ENCODE measurements around the gene PRPSAP1. TPM values are rescaled to one million over a fixed set of nuclear protein-coding genes. Genes with fewer than 3 reads are reported as not detected.
A peak's percentile ranks its signal among the peaks of the same experiment; 100 is the strongest.

The PRPSAP1 gene
- total RNA-seq, 1 experiment from 2014 or later, result 99.6 TPM

GRCh38 chr17:76383546-76384221, 30.0 kb upstream of the PRPSAP1 start:
- Histone ChIP-seq H3K27me3 (ENCODE audit: control insufficient read depth, insufficient read depth, low read length) (no peaks in the 10 kb centered on the region), H3K4me1 (ENCODE audit: control insufficient read depth, insufficient read depth, low read length) (peaks cover 13% of the 10 kb centered on the region; the same call in 1 of the 2 replicates), H3K4me3 (ENCODE audit: low read depth in 2 of 2, low read length in 2 of 2) (peak overlapping the region; percentile 59 to 69), H3K9me3 (ENCODE audit: control insufficient read depth, insufficient read depth, low read depth, low read length) (no peaks in the 10 kb centered on the region), H3K27ac (ENCODE audit: low read length) (peak overlapping the region; percentile 57; the same call in 1 of the 2 replicates), H3K36me3 (ENCODE audit: control insufficient read depth, insufficient read depth, low read length) (no peaks in the 10 kb centered on the region)
- BruUV-seq (replicated peaks), result no TSS peak
- ChIA-PET CTCF (interaction anchor here (0.6 to 3.4 kb wide), 7 partner anchors 13 to 713 kb away, joined by 3 to 25 read pairs (median 4); no protein-coding TSS in a partner anchor), POLR2A (no interaction called here)
- ATAC-seq (peak; percentile 51), DNase-seq (ENCODE audit: low read depth, low spot score) (no peak)
- TF ChIP-seq POLR2AphosphoS5 (IDR thresholded peaks at IDR 0.05; ENCODE audit: low read depth, low read length) (no peak), CTCF (IDR thresholded peaks at IDR 0.05) (no peak; the same call in 1 of the 2 replicates), REST (IDR thresholded peaks at IDR 0.05; ENCODE audit: insufficient read depth in 1 of 2, low read depth in 2 of 2, low read length in 1 of 2) (no peak), SIN3A (IDR thresholded peaks at IDR 0.05; ENCODE audit: borderline replicate concordance, insufficient read depth, low read depth, low read length) (no peak), TCF7L2 (IDR thresholded peaks at IDR 0.05; ENCODE audit: low read depth, low read length) (no peak)
- intact Hi-C loops (cut with micrococcal nuclease; ENCODE audit: unreplicated experiment), result no loop called here
- in situ Hi-C loops (cut with HindIII; ENCODE audit: low pct_unique_long_range_greater_than_20kb, low sequenced_read_pairs), result no loop called here

- H3K4me3 ChIP-seq (ENCODE audit: low read depth in 2 of 2, low read length in 2 of 2), result peak overlapping the region; percentile 59 to 69
- no peaks in the 10 kb centered on the region for H3K36me3 ChIP-seq (ENCODE audit: control insufficient read depth, insufficient read depth, low read length)
- ChIA-PET CTCF (interaction anchor here (0.7 to 3.4 kb wide), 3 partner anchors 15 to 138 kb away, joined by 9 to 25 read pairs (median 23); no protein-coding TSS in a partner anchor), POLR2A (no interaction called here)
- intact Hi-C loops (cut with micrococcal nuclease; ENCODE audit: unreplicated experiment), result no loop called here
- in situ Hi-C loops (cut with HindIII; ENCODE audit: low pct_unique_long_range_greater_than_20kb, low sequenced_read_pairs), result no loop called here
- DNase-seq (ENCODE audit: low read depth, low spot score) (no peak), ATAC-seq (peak; percentile 65)
- H3K9me3 ChIP-seq (ENCODE audit: control insufficient read depth, insufficient read depth, low read depth, low read length), result no peaks in the 10 kb centered on the region
- no peaks in the 10 kb centered on the region for H3K27me3 ChIP-seq (ENCODE audit: control insufficient read depth, insufficient read depth, low read length)
- TF ChIP-seq REST (IDR thresholded peaks at IDR 0.05; ENCODE audit: insufficient read depth in 1 of 2, low read depth in 2 of 2, low read length in 1 of 2) (0 out of 4 replicates have a peak, but pooled peaks of 1 of the 2 experiments have one; percentile 9), POLR2AphosphoS5 (IDR thresholded peaks at IDR 0.05; ENCODE audit: low read depth, low read length) (0 out of 2 replicates have a peak, but pooled peaks have one; percentile 34), CTCF (IDR thresholded peaks at IDR 0.05) (no peak)
- H3K4me1 ChIP-seq (ENCODE audit: control insufficient read depth, insufficient read depth, low read length), result peaks cover 13% of the 10 kb centered on the region; the same call in 1 of the 2 replicates
- BruUV-seq (replicated peaks), result no TSS peak
- peak overlapping the region; percentile 62 for H3K27ac ChIP-seq (ENCODE audit: low read length)
These were observed 29.3 kb upstream of the PRPSAP1 start for GRCh38 chr17:76382803-76383545.
